NCI-H1417 (cell line): ENCODE measurements around the gene DUSP14.

Experiments
- DNase-seq, 3 experiments: peaks; one replicate each; lab custom pipeline; 2025; lab: John Stamatoyannopoulos, UW

Gene DUSP14

GRCh38 chr17:37562016-37562745, 72.5 kb downstream of the DUSP14 start:
- DNase-seq = no peak
